Activated CD8-positive, alpha-beta T cell treated with anti-CD3 and anti-CD28 coated beads, Interleukin-2, amount 10 ng/mL, durations not matched to agents 7 days and 5 days (primary cell): Measurements from ENCODE around the gene MRPL12. TPM values are rescaled to one million over a fixed set of nuclear protein-coding genes. Genes with fewer than 3 reads are reported as not detected.

ENCODE experiments used
- ATAC-seq: fragments of 150-1000 bp; cut with Tn5 transposase; one replicate; pipeline ENCODE4 v1.10.0; 2021; ENCODE audit warnings: moderate library complexity
- CTCF ChIA-PET: fragments of 350-600 bp; sonication (Branson Sonifier 250); formaldehyde crosslinking; loops from one replicate; lab custom pipeline; 2021; ENCODE audit warnings: antibody characterized with exemption; lab: Charles Lee
- POLR2A ChIA-PET: fragments of 350-600 bp; sonication (Branson Sonifier 250); formaldehyde crosslinking; loops from one replicate; lab custom pipeline; 2021; ENCODE audit warnings: antibody characterized with exemption; lab: Charles Lee
- DNase-seq: peaks from one replicate; pipeline ENCODE4 v3.0.0-alpha.2; 2020
- H3K27ac Mint-ChIP-seq: one replicate; pipeline ENCODE4 v1.8.0; 2021; ENCODE audit warnings: mild to moderate bottlenecking, mixed read lengths
- H3K27me3 Mint-ChIP-seq: one replicate; pipeline ENCODE4 v1.8.0; 2021; ENCODE audit warnings: low read depth, mixed read lengths
- H3K36me3 Mint-ChIP-seq: one replicate; pipeline ENCODE4 v1.8.0; 2021; ENCODE audit warnings: low read depth, mixed read lengths
- H3K4me1 Mint-ChIP-seq: one replicate; pipeline ENCODE4 v1.8.0; 2021; ENCODE audit warnings: low read depth, mixed read lengths
- H3K4me3 Mint-ChIP-seq: one replicate; pipeline ENCODE4 v1.8.0; 2021; ENCODE audit warnings: mild to moderate bottlenecking, mixed read lengths
- H3K9me3 Mint-ChIP-seq: one replicate; pipeline ENCODE4 v1.8.0; 2022; ENCODE audit warnings: mixed read lengths; ENCODE audit not compliant: insufficient read depth
- total RNA-seq, 2 experiments: library from RNA; stranded (reverse); gene quantifications; one replicate each; pipeline ENCODE4 v1.2.3, GENCODE V29; 2021

The MRPL12 gene
- total RNA-seq, 2 experiments from 2014 or later: 102 to 104 TPM

GRCh38 chr17:81703747-81704654 lies 834 bp downstream of the MRPL12 start:
- Mint-ChIP-seq H3K4me3 (peak overlapping the region; percentile 81), H3K4me1 (peaks cover 33% of the 10 kb centered on the region), H3K27ac (peak overlapping the region; percentile 84), H3K9me3 (no peaks in the 10 kb centered on the region), H3K36me3 (peaks cover 56% of the 10 kb centered on the region), H3K27me3 (no peaks in the 10 kb centered on the region)
- POLR2A ChIA-PET: interaction anchor here (0.8 to 5.3 kb wide), 18 partner anchors 7 to 223 kb away, joined by 3 to 50 read pairs (median 5); partner anchors contain the start of genes ARL16, CCDC137, HGS and MAFG
- DNase-seq (peak; percentile 57), ATAC-seq (no peak)
- CTCF ChIA-PET: interaction anchor here (1.0 to 2.2 kb wide), 3 partner anchors 20 to 41 kb away, joined by 3 to 12 read pairs (median 5); partner anchors contain the start of genes ARL16 and HGS

GRCh38 chr17:81705518-81706231 lies 2.5 kb downstream of the MRPL12 start:
- DNase-seq (no peak), ATAC-seq (no peak)
- no peak overlapping the region for H3K27ac Mint-ChIP-seq
- peaks cover 57% of the 10 kb centered on the region for H3K36me3 Mint-ChIP-seq
- peak overlapping the region; percentile 34 for H3K4me3 Mint-ChIP-seq
- ChIA-PET CTCF (no interaction called here), POLR2A (interaction anchor here (5.3 kb wide), 1 partner anchor 21 kb away, joined by 50 read pairs; the partner anchor contains the start of genes ARL16 and HGS)
- H3K4me1 Mint-ChIP-seq: peaks cover 41% of the 10 kb centered on the region
- no peaks in the 10 kb centered on the region for H3K27me3 Mint-ChIP-seq
- H3K9me3 Mint-ChIP-seq: no peaks in the 10 kb centered on the region

GRCh38 chr17:81706232-81706611 lies 3.1 kb downstream of the MRPL12 start:
- peaks cover 41% of the 10 kb centered on the region for H3K4me1 Mint-ChIP-seq
- no peak for ATAC-seq
- no peak for DNase-seq
- H3K27me3 Mint-ChIP-seq: no peaks in the 10 kb centered on the region
- POLR2A ChIA-PET: interaction anchor here (1.0 to 5.3 kb wide), 2 partner anchors 22 to 23 kb away, joined by 3 to 50 read pairs; partner anchors contain the start of genes ARL16 and HGS
- no peaks in the 10 kb centered on the region for H3K9me3 Mint-ChIP-seq
- H3K36me3 Mint-ChIP-seq: peaks cover 55% of the 10 kb centered on the region
- H3K4me3 Mint-ChIP-seq: no peak overlapping the region
- CTCF ChIA-PET: no interaction called here
- H3K27ac Mint-ChIP-seq: no peak overlapping the region

- ChIA-PET CTCF (no interaction called here), POLR2A (interaction anchor here (1.0 kb wide), 1 partner anchor 24 kb away, joined by 3 read pairs; no protein-coding TSS in a partner anchor)
- Mint-ChIP-seq H3K4me1 (peaks cover 36% of the 10 kb centered on the region), H3K36me3 (peaks cover 51% of the 10 kb centered on the region), H3K27me3 (no peaks in the 10 kb centered on the region), H3K27ac (no peak overlapping the region), H3K9me3 (no peaks in the 10 kb centered on the region), H3K4me3 (no peak overlapping the region)
- ATAC-seq (no peak), DNase-seq (no peak)
Measured at GRCh38 chr17:81706757-81707624, 3.8 kb downstream of the MRPL12 start.

- no peak overlapping the region for H3K27ac Mint-ChIP-seq
- H3K36me3 Mint-ChIP-seq: peaks cover 44% of the 10 kb centered on the region
- peaks cover 36% of the 10 kb centered on the region for H3K4me1 Mint-ChIP-seq
- no peak overlapping the region for H3K4me3 Mint-ChIP-seq
- no peaks in the 10 kb centered on the region for H3K9me3 Mint-ChIP-seq
- DNase-seq (no peak), ATAC-seq (no peak)
- no peaks in the 10 kb centered on the region for H3K27me3 Mint-ChIP-seq
- ChIA-PET POLR2A (no interaction called here), CTCF (no interaction called here)
Measured at GRCh38 chr17:81707725-81708646, 4.8 kb downstream of the MRPL12 start.

- no peak for ATAC-seq
- peaks cover 40% of the 10 kb centered on the region for H3K4me1 Mint-ChIP-seq
- no peaks in the 10 kb centered on the region for H3K27me3 Mint-ChIP-seq
- DNase-seq: no peak
- POLR2A ChIA-PET: interaction anchor here (1.6 kb wide), 1 partner anchor 151 kb away, joined by 3 read pairs; no protein-coding TSS in a partner anchor
- CTCF ChIA-PET: no interaction called here
- H3K27ac Mint-ChIP-seq: no peak overlapping the region
- H3K4me3 Mint-ChIP-seq: no peak overlapping the region
- peaks cover 42% of the 10 kb centered on the region for H3K36me3 Mint-ChIP-seq
- no peaks in the 10 kb centered on the region for H3K9me3 Mint-ChIP-seq
Measured at GRCh38 chr17:81708739-81709185, 5.6 kb downstream of the MRPL12 start.

- DNase-seq (peak; percentile 45), ATAC-seq (no peak)
- Mint-ChIP-seq H3K4me1 (peaks cover 36% of the 10 kb centered on the region), H3K4me3 (peak overlapping the region; percentile 70), H3K9me3 (no peaks in the 10 kb centered on the region), H3K36me3 (peaks cover 30% of the 10 kb centered on the region), H3K27me3 (no peaks in the 10 kb centered on the region), H3K27ac (peak overlapping the region; percentile 86)
- POLR2A ChIA-PET: interaction anchor here (0.7 to 1.5 kb wide), 4 partner anchors 8 to 193 kb away, joined by 3 to 9 read pairs (median 4); partner anchors contain the start of genes ARL16, HGS and MRPL12
- CTCF ChIA-PET: no interaction called here
Measured at GRCh38 chr17:81710514-81711308, 7.5 kb downstream of the MRPL12 start.

- H3K4me1 Mint-ChIP-seq: peaks cover 32% of the 10 kb centered on the region
- peak within 1 kb of the TSS; percentile 91 for H3K4me3 Mint-ChIP-seq
- CTCF ChIA-PET: no interaction called here
- peak within 1 kb of the TSS; percentile 86 for H3K27ac Mint-ChIP-seq
- peak; percentile 85 for DNase-seq
- H3K36me3 Mint-ChIP-seq: peaks cover 19% of the 10 kb centered on the region
- no peaks in the 10 kb centered on the region for H3K27me3 Mint-ChIP-seq
- POLR2A ChIA-PET: interaction anchor here (0.7 to 1.4 kb wide), 4 partner anchors 8 to 28 kb away, joined by 4 to 9 read pairs (median 6); partner anchors contain the start of genes ARL16, HGS and MRPL12
- peak; percentile 83 for ATAC-seq
- H3K9me3 Mint-ChIP-seq: no peaks in the 10 kb centered on the region
Measured at GRCh38 chr17:81711814-81712467, 8.8 kb downstream of the MRPL12 start, which contains the start of gene SLC25A10. Gene SLC25A10, plus strand, starts transcription at chr17:81712284. Its CDS starts 143 bp downstream, at chr17:81712427.

- ChIA-PET CTCF (no interaction called here), POLR2A (interaction anchor here (1.0 to 1.1 kb wide), 2 partner anchors 8 to 9 kb away, joined by 4 to 6 read pairs; partner anchors contain the start of gene MRPL12)
- ATAC-seq (peak; percentile 36), DNase-seq (no peak)
- Mint-ChIP-seq H3K9me3 (no peaks in the 10 kb centered on the region), H3K27me3 (no peaks in the 10 kb centered on the region), H3K4me1 (peaks cover 32% of the 10 kb centered on the region), H3K4me3 (peak overlapping the region; percentile 91), H3K36me3 (peaks cover 16% of the 10 kb centered on the region), H3K27ac (peak overlapping the region; percentile 81)
Measured at GRCh38 chr17:81712468-81713003, 9.4 kb downstream of the MRPL12 start.
